Ammon's horn (tissue), 1 donor: ENCODE results near the gene ZNF423.
"Not testable (repeated sequence)": the region's sequence is repeated elsewhere in the genome, so short reads cannot be mapped to it uniquely, and the experiment has no call there.

Experiments used
- DNase-seq: peaks from one replicate; pipeline ENCODE4 v3.0.0-alpha.2; 2016; ENCODE audit warnings: low spot score

The ZNF423 gene

GRCh38 chr16:49581630-49582298 is 274.1 kb downstream of the ZNF423 start:
- DNase-seq, result no peak

- DNase-seq, result no peak
These were observed 275.1 kb downstream of the ZNF423 start for GRCh38 chr16:49580751-49581303.

GRCh38 chr16:49578435-49579024 is 277.4 kb downstream of the ZNF423 start:
- DNase-seq, result no peak

- no peak for DNase-seq
These were observed 277.9 kb downstream of the ZNF423 start for GRCh38 chr16:49578018-49578417.

- no peak for DNase-seq
These were observed 279.0 kb downstream of the ZNF423 start for GRCh38 chr16:49576941-49577340.

GRCh38 chr16:49576173-49576494 is 279.8 kb downstream of the ZNF423 start:
- no peak for DNase-seq

- DNase-seq, result peak; percentile 81
These were observed 280.4 kb downstream of the ZNF423 start for GRCh38 chr16:49575346-49576172.

- no peak for DNase-seq
These were observed 281.1 kb downstream of the ZNF423 start for GRCh38 chr16:49574826-49575225.

- no peak for DNase-seq
These were observed 288.0 kb downstream of the ZNF423 start for GRCh38 chr16:49567950-49568349.

- DNase-seq, result no peak
These were observed 289.5 kb downstream of the ZNF423 start for GRCh38 chr16:49566432-49566831.

- no peak for DNase-seq
These were observed 291.2 kb downstream of the ZNF423 start for GRCh38 chr16:49564496-49565229.

GRCh38 chr16:49563666-49564065 is 292.2 kb downstream of the ZNF423 start:
- DNase-seq, result no peak

- not testable (repeated sequence) for DNase-seq
These were observed 293.0 kb downstream of the ZNF423 start for GRCh38 chr16:49562894-49563293.

GRCh38 chr16:49562228-49562627 is 293.7 kb downstream of the ZNF423 start:
- DNase-seq, result no peak

GRCh38 chr16:49560004-49560830 is 295.7 kb downstream of the ZNF423 start:
- no peak for DNase-seq

GRCh38 chr16:49559242-49559641 is 296.7 kb downstream of the ZNF423 start:
- no peak for DNase-seq

- no peak for DNase-seq
These were observed 297.5 kb downstream of the ZNF423 start for GRCh38 chr16:49558451-49558850.

GRCh38 chr16:49556606-49557446 is 299.1 kb downstream of the ZNF423 start:
- DNase-seq, result peak; percentile 46

- no peak for DNase-seq
These were observed 299.7 kb downstream of the ZNF423 start for GRCh38 chr16:49556249-49556605.

GRCh38 chr16:49554681-49555080 is 301.2 kb downstream of the ZNF423 start:
- DNase-seq, result no peak
